SK-N-SH (cell line): ENCODE results near the gene MUC5B. TPM values are rescaled to one million over a fixed set of nuclear protein-coding genes. Genes with fewer than 3 reads are reported as not detected.

Experiments used
- CTCF ChIA-PET: fragments of 300-600, 350-600 bp; formaldehyde crosslinking; extraction: SDS; loops from one replicate; lab custom pipeline; 2021; lab: Yijun Ruan, JAX
- POLR2A ChIA-PET: fragments of 350-600 bp; sonication (Branson Sonifier 250); formaldehyde crosslinking; extraction: SDS; loops from one replicate; lab custom pipeline; 2020; ENCODE audit warnings: antibody characterized with exemption, inconsistent platforms; lab: Yijun Ruan, JAX
- DNase-seq: peaks from one replicate; pipeline ENCODE4 v3.0.0; 2012
- H2AFZ ChIP-seq: fragments of 200-600 bp; sonication (generic); 2 replicates; pipeline ENCODE4 v1.8.1; 2016; ENCODE audit warnings: antibody characterized with exemption, mild to moderate bottlenecking, low read depth
- H3F3A ChIP-seq: fragments of 200-600 bp; sonication (generic); replicated peaks from 2 replicates; pipeline ENCODE3; 2016; ENCODE audit warnings: antibody characterized with exemption, mild to moderate bottlenecking; ENCODE audit not compliant: insufficient read depth
- H3K27ac ChIP-seq, 2 experiments: fragments of 200-500 bp in 1 of 2; fragments of 200-600 bp in 1 of 2; sonication (Bioruptor generic) in 1 of 2; sonication (generic), shearing (Covaris generic) in 1 of 2; 2 replicates each; pipeline versions ENCODE4 v1.5.1 to v1.6.1; 2014 to 2016; ENCODE audit warnings: low read depth in 2 of 2, inconsistent platforms in 1 of 2, low read length in 1 of 2, mild to moderate bottlenecking in 1 of 2, mixed read lengths in 1 of 2
- H3K27me3 ChIP-seq: fragments of 200-600 bp; sonication (generic), shearing (Covaris generic); 2 replicates; pipeline ENCODE4 v1.6.1; 2016; ENCODE audit warnings: mixed run types; ENCODE audit not compliant: insufficient read depth
- H3K36me3 ChIP-seq, 2 experiments: fragments of 200-500 bp in 1 of 2; fragments of 200-600 bp in 1 of 2; sonication (Bioruptor generic) in 1 of 2; sonication (generic) in 1 of 2; replicated peaks in 1 of 2; 2 replicates each; pipeline versions ENCODE3 to v1.5.1; 2014 to 2016; ENCODE audit warnings: low read length in 1 of 2, mild to moderate bottlenecking in 1 of 2; ENCODE audit not compliant: insufficient read depth in 2 of 2, control insufficient read depth in 1 of 2
- H3K4me1 ChIP-seq, 2 experiments: fragments of 200-500 bp in 1 of 2; fragments of 200-600 bp in 1 of 2; sonication (Bioruptor generic) in 1 of 2; sonication (generic), shearing (Covaris generic) in 1 of 2; 2 replicates each; pipeline versions ENCODE4 v1.5.1 to v1.6.1; 2014 to 2016; ENCODE audit warnings: low read depth in 1 of 2, low read length in 1 of 2, mixed run types in 1 of 2; ENCODE audit not compliant: insufficient read depth in 2 of 2, control insufficient read depth in 1 of 2
- H3K4me2 ChIP-seq: fragments of 200-600 bp; sonication (generic), shearing (Covaris generic); 2 replicates; pipeline ENCODE4 v1.6.1; 2017; ENCODE audit warnings: mixed run types
- H3K4me3 ChIP-seq, 2 experiments: fragments of 200-500 bp in 1 of 2; fragments of 200-600 bp in 1 of 2; sonication (Bioruptor generic) in 1 of 2; sonication (generic), shearing (Covaris generic) in 1 of 2; 2 replicates each; pipeline versions ENCODE4 v1.5.1 to v1.8.1; 2014 to 2016; ENCODE audit warnings: low read depth in 2 of 2, inconsistent platforms in 1 of 2, low read length in 1 of 2, mild to moderate bottlenecking in 1 of 2, mixed read lengths in 1 of 2, moderate library complexity in 1 of 2
- H3K79me2 ChIP-seq: fragments of 200-600 bp; sonication (generic); 2 replicates; pipeline ENCODE4 v1.8.1; 2017; ENCODE audit warnings: mild to moderate bottlenecking; ENCODE audit not compliant: insufficient read depth
- H3K9ac ChIP-seq: fragments of 200-600 bp; sonication (generic); 2 replicates; pipeline ENCODE4 v1.6.1; 2017; ENCODE audit warnings: mixed run types
- H3K9me2 ChIP-seq: fragments of 200-600 bp; sonication (generic); 2 replicates; pipeline ENCODE4 v1.6.1; 2017; ENCODE audit warnings: mixed run types
- H3K9me3 ChIP-seq: fragments of 200-600 bp; sonication (generic); 2 replicates; pipeline ENCODE4 v1.6.1; 2017; ENCODE audit warnings: mixed run types, mild to moderate bottlenecking, moderate library complexity
- H4K20me1 ChIP-seq: fragments of 200-600 bp; sonication (generic); 2 replicates; pipeline ENCODE4 v1.6.1; 2017; ENCODE audit warnings: mild to moderate bottlenecking, mixed run types; ENCODE audit not compliant: insufficient read depth
- CHD2 ChIP-seq: fragments of 150-350 bp; IDR thresholded peaks from 2 replicates; pipeline ENCODE4 v1.6.1; 2018; ENCODE audit warnings: low read length; ENCODE audit not compliant: partially characterized antibody
- ELF1 ChIP-seq: IDR thresholded peaks from 2 replicates; pipeline ENCODE4 v1.4.0; 2012
- EP300 ChIP-seq, 2 experiments: IDR thresholded peaks; 2 replicates each; pipeline versions ENCODE4 v1.4.0 to v1.6.1; 2012; ENCODE audit warnings: borderline replicate concordance in 1 of 2, low read depth in 1 of 2, low read length in 1 of 2
- FOXJ3 ChIP-seq: sonication (generic); formaldehyde crosslinking; IDR thresholded peaks from 2 replicates; pipeline ENCODE4 v1.5.1; 2020; ENCODE audit warnings: mild to moderate bottlenecking, missing genetic modification reagents
- FOXM1 ChIP-seq: IDR thresholded peaks from 2 replicates; pipeline ENCODE4 v1.4.0; 2012; ENCODE audit warnings: low read depth, mild to moderate bottlenecking
- GABPA ChIP-seq: IDR thresholded peaks from 2 replicates; pipeline ENCODE4 v1.4.0; 2012; ENCODE audit warnings: low read depth, mild to moderate bottlenecking
- IRF3 ChIP-seq: fragments of 150-350 bp; IDR thresholded peaks from 2 replicates; pipeline ENCODE4 v1.6.1; 2016; ENCODE audit warnings: mild to moderate bottlenecking, low read depth, low read length
- JUND ChIP-seq: IDR thresholded peaks from 2 replicates; pipeline ENCODE4 v1.4.0; 2012
- MXI1 ChIP-seq: IDR thresholded peaks from 2 replicates; pipeline ENCODE4 v1.6.1; 2012; ENCODE audit warnings: mild to moderate bottlenecking, low read depth, low read length, improper control_type of control experiment
- NFIC ChIP-seq: IDR thresholded peaks from 2 replicates; pipeline ENCODE4 v1.4.0; 2012; ENCODE audit warnings: borderline replicate concordance
- RCOR1 ChIP-seq: fragments of 150-350 bp; IDR thresholded peaks from 2 replicates; pipeline ENCODE4 v1.6.1; 2017; ENCODE audit warnings: antibody characterized with exemption, low read length
- RXRA ChIP-seq: IDR thresholded peaks from 2 replicates; pipeline ENCODE4 v1.4.0; 2012; ENCODE audit warnings: low read depth, mild to moderate bottlenecking, borderline replicate concordance
- SMC3 ChIP-seq: IDR thresholded peaks from 2 replicates; pipeline ENCODE4 v1.6.1; 2012; ENCODE audit warnings: low read depth, low read length, improper control_type of control experiment
- TCF12 ChIP-seq: IDR thresholded peaks from 2 replicates; pipeline ENCODE4 v1.4.0; 2012
- TEAD4 ChIP-seq: IDR thresholded peaks from 2 replicates; pipeline ENCODE4 v1.4.0; 2012; ENCODE audit warnings: mild to moderate bottlenecking, borderline replicate concordance; ENCODE audit not compliant: insufficient read depth
- USF1 ChIP-seq: IDR thresholded peaks from 2 replicates; pipeline ENCODE4 v1.4.0; 2012; ENCODE audit warnings: low read depth, borderline replicate concordance
- USF2 ChIP-seq: fragments of 150-350 bp; IDR thresholded peaks from 2 replicates; pipeline ENCODE4 v1.6.1; 2017; ENCODE audit warnings: antibody characterized with exemption, low read length, low read depth, borderline replicate concordance
- YY1 ChIP-seq: IDR thresholded peaks from 2 replicates; pipeline ENCODE4 v1.4.0; 2012; ENCODE audit warnings: low read depth, mild to moderate bottlenecking
- ZBTB33 ChIP-seq: IDR thresholded peaks from 2 replicates; pipeline ENCODE4 v1.4.0; 2012; ENCODE audit warnings: low read depth, borderline replicate concordance
- WGBS: methylation state at CpG from one replicate; pipeline ENCODE4 v1.1.6; 2017; ENCODE audit warnings: low lambda C conversion rate; 5-methylcytosine and 5-hydroxymethylcytosine counted together
- polyA plus RNA-seq, 3 experiments: library from polyadenylated mRNA; depleted of rRNA; stranded (reverse); fragments of >200 nt; gene quantifications; 2 replicates each; pipeline ENCODE4 v1.2.3, GENCODE V29; 2012

MUC5B gene
- polyA plus RNA-seq, 1 of the 3 experiments (the other 2 are of a cell fraction): not detected

- H3K4me3 ChIP-seq: no peak overlapping the region
- peaks cover 0 to 2% of the 10 kb centered on the region in 2 experiments; a peak in 1 of 4 replicates for H3K4me1 ChIP-seq
- POLR2A ChIA-PET: no interaction called here
- no peak overlapping the region for H3K27ac ChIP-seq
- H3K36me3 ChIP-seq: no peaks in the 10 kb centered on the region
- H2AFZ ChIP-seq: no peak overlapping the region
- CTCF ChIA-PET: interaction anchor here (2.1 kb wide), 1 partner anchor 287 kb away, joined by 7 read pairs; no protein-coding TSS in a partner anchor
- no peaks in the 10 kb centered on the region for H3F3A ChIP-seq
- no peaks in the 10 kb centered on the region for H3K79me2 ChIP-seq
- H3K9ac ChIP-seq: no peak overlapping the region
- DNase-seq: peak; percentile 40
- 71% methylated on average over 8 of the region's 18 CpGs for WGBS
- no peaks in the 10 kb centered on the region for H4K20me1 ChIP-seq
- H3K9me3 ChIP-seq: no peaks in the 10 kb centered on the region
- no peaks in the 10 kb centered on the region for H3K9me2 ChIP-seq
- no peaks in the 10 kb centered on the region for H3K27me3 ChIP-seq
- TF ChIP-seq MXI1: no peak
- TF ChIP-seq, all 33 proteins: peak for 0
- no peak overlapping the region for H3K4me2 ChIP-seq
These were observed 6.1 kb downstream of the MUC5B start for GRCh38 chr11:1228921-1229451.

GRCh38 chr11:1229471-1230120, 6.7 kb downstream of the MUC5B start:
- no peak overlapping the region for H3K9ac ChIP-seq
- no peak overlapping the region for H3K4me2 ChIP-seq
- ChIA-PET CTCF (interaction anchor here (1.7 kb wide), 1 partner anchor 27 kb away, joined by 7 read pairs; no protein-coding TSS in a partner anchor), POLR2A (no interaction called here)
- no peaks in the 10 kb centered on the region for H4K20me1 ChIP-seq
- H3K4me3 ChIP-seq: no peak overlapping the region
- H2AFZ ChIP-seq: no peak overlapping the region
- no peaks in the 10 kb centered on the region for H3F3A ChIP-seq
- H3K27me3 ChIP-seq: no peaks in the 10 kb centered on the region
- no peak for TF ChIP-seq CHD2
- TF ChIP-seq EP300 (IDR thresholded peaks at IDR 0.05; ENCODE audit: borderline replicate concordance in 1 of 2, low read depth in 1 of 2, low read length in 1 of 2): no peak
- TF ChIP-seq USF2: no peak
- TF ChIP-seq JUND: no peak
- TF ChIP-seq TEAD4: no peak
- TF ChIP-seq RCOR1: no peak
- no peak for TF ChIP-seq RXRA
- no peak for TF ChIP-seq GABPA
- TF ChIP-seq SMC3: no peak
- no peak for TF ChIP-seq ELF1
- TF ChIP-seq NFIC: no peak
- no peak for TF ChIP-seq YY1
- no peak for TF ChIP-seq FOXJ3 (CRISPR knock-in tag)
- TF ChIP-seq IRF3: no peak
- no peak for TF ChIP-seq TCF12
- no peak for TF ChIP-seq ZBTB33
- TF ChIP-seq USF1: no peak
- TF ChIP-seq FOXM1: no peak
- DNase-seq: peak; percentile 36
- 70% methylated on average over 19 of the region's 27 CpGs for WGBS
- H3K9me2 ChIP-seq: no peaks in the 10 kb centered on the region
- no peaks in the 10 kb centered on the region for H3K36me3 ChIP-seq
- H3K27ac ChIP-seq: no peak overlapping the region
- peaks cover 0 to 2% of the 10 kb centered on the region in 2 experiments; a peak in 1 of 4 replicates for H3K4me1 ChIP-seq
- H3K9me3 ChIP-seq: no peaks in the 10 kb centered on the region
- no peaks in the 10 kb centered on the region for H3K79me2 ChIP-seq
